ENCODE data around the gene ZFYVE21.
"Not testable (repeated sequence)": the region's sequence is repeated elsewhere in the genome, so short reads cannot be mapped to it uniquely, and the experiment has no call there.

Gene ZFYVE21

DNA sequence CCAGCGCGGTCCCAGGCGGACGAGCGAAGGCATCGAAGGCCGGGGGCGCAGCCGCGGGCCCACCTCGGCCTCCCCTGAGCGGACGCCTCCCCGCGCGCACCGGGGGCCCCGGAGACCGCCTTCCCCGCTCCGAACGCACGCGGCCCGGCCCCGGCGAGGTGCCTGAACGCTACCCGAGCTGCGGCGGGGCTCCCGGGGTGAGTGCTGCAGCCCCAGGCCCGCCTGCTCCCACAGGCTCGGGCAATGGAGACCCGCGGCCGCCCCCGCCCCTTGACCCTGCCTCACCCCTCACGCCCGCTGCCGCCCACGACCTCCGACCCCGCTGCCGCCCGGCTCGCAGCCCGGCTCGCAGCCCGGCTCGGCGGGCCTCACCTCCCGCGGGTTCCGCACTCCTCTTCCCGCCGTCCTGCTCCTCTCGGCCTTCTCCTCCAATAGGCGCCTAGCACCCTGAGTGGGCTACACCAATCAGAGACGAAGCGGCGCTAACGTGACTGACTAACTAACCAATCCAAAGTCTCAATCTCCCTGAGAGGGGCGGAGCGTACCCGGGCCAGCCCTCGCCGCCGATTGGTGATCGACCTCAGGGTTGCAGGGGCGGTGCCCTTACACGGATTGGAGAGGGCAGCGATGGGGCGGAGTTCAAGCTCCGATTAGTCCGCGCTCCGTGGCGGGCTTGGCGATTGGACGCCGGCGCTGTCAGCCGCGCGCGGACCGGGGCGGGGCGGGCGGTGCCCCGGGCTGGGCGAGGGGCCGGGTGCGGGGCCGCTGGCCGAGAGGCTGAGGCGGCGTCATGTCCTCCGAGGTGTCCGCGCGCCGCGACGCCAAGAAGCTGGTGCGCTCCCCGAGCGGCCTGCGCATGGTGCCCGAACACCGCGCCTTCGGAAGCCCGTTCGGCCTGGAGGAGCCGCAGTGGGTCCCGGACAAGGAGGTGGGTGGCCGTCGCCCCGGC is at the start of gene ZFYVE21, which contains the start of gene XRCC3:
Gene ZFYVE21, plus strand, starts transcription at position 759 of the 949 bp plus-strand sequence. Its CDS starts 32 bp downstream, at position 791.
Gene XRCC3, minus strand, starts transcription at position 400 of the 949 bp plus-strand sequence. CDS start 4,364 bp downstream, outside the sequence.
- peak; percentile 99 for DNase-seq (ENCODE audit: low read depth)

DNA sequence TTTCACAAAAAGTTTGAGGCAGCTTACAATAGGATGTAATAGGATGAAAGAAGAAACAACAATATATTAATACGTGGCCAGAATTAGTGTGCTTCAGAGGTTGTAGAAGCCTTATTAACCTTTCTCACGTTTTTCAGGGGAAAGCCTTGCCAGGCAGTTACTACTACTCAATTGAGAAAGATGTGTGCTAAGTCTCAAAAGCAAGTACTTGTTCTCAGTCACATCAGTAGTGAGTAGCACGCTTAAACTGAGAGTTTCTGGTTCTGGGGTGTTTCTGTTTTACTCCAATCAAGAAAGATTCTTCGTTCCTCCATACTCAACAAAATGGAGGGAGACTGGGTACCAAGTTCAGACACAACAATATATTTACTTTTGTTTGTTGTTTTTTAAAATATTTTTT is 47.9 kb upstream of the ZFYVE21 start:
- DNase-seq (ENCODE audit: low read depth) = no peak

DNA sequence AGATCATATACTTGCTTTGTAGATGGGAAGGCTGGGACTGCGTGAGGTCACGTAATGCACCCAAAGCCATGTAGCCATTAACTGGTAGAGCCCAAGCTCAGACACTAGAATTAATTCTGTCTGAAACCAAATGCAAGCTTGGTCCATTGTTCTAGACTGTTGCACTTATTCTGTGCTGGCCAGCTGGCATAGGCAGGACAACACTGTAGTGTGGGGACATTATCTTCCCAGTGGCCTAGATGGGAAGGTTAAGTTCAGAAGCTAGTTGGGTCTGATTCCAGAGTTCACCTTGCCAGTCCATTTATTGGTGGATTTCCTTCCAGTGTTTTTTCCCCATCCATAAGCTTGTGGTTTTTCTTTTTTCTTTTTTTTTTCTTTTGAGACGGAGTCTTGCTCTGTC is 47.5 kb upstream of the ZFYVE21 start:
- DNase-seq (ENCODE audit: low read depth) = no peak

DNA sequence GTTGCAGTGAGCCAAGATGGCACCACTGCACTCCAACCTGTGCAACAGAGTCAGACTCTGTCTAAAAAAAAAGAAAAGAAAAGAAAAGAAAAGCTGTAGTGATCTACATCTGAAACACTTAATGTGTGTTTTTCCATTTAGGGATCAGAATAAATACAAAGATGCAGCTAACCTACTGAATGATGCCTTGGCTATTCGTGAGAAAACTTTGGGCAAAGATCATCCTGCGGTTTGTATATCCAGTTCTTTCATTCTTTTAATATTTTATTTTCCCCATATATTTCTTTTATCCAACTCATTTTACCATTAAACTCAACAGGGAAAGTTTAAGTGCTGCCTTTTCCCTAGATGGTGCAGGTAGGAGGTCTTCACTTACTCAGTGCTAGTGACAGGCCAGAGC is 46.2 kb upstream of the ZFYVE21 start:
- no peak for DNase-seq (ENCODE audit: low read depth)

DNA sequence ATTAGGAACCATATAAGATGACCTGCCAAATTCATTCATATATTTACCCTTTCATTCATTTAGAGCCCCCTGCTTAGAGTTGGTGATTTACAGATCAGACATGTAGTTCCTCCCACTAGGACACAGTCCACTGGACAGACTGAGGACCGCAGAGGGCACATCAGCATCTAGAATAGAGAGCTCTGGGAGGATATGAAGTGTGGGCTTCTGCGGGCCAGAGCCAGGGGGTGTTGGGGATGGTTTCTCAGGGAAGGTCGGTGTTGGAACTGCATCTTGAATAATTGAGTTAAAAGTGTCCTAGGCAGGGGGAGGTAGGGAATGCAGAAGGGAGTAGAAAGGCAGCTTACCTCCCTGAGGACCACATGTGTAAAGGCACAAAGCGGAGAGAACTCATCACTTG is 43.7 kb upstream of the ZFYVE21 start:
- no peak for DNase-seq (ENCODE audit: low read depth)

DNA sequence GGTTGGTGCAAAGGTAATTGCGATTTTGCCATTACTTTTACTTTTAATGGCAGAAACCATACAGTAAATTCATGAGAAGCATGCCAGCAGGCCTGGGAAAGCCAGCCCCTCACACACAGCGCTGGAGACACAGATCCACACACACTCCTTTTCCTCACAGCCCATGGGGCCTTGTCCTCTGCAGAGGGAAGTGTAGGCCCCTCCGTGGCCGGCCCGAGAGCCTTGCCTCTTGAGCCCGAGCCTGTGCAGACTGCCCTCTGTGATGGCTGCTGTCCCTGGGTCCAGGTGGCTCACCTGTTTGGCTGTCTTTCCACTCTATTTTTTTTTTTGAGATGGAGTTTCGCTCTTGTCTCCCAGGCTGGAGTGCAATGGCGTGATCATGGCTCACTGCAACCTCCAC is 39.7 kb upstream of the ZFYVE21 start:
- no peak for DNase-seq (ENCODE audit: low read depth)

DNA sequence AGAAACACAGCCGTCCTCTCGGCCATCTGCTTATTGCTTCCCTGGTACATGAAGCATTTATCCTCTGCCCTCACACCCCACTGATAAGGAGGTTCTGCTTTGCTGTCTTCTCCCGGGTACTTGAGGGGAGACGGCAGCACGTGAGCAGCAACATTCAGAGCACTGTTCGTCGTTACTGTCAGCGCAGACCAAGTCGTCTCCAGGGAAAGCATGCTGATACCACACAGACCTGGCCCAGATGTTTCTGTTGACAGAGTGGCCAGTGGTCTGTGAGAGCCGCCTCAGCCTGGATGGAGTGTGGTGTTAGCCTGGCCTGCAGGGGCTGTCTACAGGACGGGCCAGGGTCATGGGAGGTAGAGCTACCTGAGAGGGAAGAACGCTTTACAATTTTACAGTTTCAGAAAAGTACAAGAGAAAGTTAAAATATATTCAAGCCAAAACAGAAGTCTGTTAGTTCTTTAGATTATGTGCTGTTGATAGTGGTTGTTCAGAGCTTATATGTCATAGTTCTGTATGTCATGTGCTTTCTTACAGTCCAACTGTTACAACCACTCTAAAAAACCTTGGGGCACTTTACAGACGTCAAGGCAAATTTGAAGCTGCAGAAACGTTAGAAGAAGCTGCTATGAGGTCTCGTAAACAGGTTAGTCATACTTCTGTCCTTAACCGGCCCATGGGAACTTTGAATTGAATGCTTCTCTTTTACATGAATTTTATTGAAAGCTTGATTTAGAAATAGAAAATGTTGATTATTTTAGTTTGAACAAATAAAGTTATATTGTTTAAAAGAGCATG is 38.5 kb upstream of the ZFYVE21 start:
- DNase-seq (ENCODE audit: low read depth) = no peak

DNA sequence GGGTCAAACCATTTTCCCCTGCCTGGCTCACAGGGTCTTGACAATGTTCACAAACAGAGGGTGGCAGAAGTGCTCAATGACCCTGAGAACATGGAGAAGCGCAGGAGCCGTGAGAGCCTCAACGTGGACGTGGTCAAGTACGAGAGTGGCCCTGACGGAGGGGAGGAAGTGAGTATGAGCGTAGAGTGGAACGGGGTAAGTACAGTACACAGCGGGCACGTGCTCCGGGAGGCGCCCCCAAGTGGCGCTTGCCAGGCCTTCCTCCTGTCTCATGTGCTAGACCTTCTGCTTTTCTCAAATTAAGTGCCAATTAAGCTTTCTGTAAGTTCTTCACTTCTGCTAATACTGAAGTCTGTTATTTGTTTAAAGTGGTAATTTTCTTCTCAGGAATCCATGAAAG is 36.3 kb upstream of the ZFYVE21 start:
- peak; percentile 11 for DNase-seq (ENCODE audit: low read depth)

DNA sequence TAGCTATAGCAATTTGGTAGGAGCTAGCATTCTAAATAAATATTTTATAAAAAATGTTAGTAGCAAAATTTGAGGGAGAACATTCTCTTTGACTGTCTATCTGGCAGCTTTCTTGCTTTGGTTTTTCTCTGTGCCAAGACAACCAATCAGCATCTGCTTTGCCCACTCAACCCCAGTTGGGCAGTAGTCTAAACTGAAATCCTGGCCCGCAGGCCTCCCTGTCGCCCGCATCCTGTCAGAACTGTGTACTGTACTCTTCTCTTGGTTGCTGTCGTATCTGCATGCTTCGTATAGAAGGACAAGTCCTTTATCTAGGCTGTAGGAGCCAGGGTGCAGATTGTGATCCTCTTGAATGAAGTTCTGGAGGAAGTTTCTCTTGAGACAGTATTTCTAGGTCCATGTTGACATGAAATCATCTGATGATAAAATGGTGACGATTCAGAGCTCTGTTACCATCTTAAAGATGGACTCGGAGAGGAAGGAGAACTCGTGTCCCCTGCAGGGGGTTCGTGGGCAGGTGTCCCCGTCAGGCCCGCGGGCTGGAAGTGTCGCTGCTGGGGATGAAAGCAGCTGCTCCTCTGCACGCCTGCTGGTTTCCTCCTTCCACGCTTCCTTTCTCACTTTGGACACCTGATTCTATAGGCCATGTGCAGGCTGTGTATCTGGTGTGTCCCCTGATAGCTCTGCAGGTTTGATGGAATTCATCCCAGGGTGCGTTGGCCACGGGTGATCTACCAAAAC is 34.9 kb upstream of the ZFYVE21 start:
- DNase-seq (ENCODE audit: low read depth) = no peak

DNA sequence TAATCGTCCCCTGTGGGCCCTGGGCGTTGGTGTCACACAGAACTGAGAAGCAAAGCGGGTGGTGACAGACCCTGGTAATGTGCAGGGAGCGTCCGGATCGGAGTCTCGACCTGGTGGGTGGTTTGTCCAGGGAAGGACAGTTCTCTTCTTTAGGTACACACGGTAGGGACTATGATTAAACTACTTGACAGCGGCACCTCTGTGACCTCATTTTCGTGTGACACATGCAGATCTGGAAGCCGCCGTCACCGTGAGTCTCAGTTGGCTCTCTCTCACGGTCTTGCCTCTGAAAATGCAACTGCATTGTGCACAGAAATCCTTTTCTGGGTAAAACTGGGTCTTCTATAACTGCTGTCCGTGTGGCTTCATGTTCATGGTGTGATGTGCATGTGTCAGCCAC is 32.5 kb upstream of the ZFYVE21 start:
- no peak for DNase-seq (ENCODE audit: low read depth)

DNA sequence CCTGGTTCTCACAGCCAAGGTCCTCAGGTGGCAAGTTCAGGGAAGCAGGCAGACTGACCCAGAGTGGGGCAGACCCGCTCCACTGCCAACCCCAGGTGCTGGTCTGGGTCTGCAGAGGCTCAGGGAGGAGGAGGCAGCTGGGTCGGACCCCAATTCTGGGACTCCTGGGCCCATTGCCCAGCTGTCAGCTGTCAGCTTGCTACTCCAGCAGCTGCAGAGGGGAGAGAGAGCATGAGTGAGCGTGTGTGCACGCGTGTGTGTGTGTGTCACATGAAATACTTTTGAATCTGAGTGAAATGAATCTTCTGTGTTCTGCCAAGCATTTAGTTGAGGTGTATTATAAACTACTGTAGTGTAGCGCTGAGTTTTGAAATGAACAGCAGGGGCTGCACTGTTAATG is 31.1 kb upstream of the ZFYVE21 start:
- no peak for DNase-seq (ENCODE audit: low read depth)

DNA sequence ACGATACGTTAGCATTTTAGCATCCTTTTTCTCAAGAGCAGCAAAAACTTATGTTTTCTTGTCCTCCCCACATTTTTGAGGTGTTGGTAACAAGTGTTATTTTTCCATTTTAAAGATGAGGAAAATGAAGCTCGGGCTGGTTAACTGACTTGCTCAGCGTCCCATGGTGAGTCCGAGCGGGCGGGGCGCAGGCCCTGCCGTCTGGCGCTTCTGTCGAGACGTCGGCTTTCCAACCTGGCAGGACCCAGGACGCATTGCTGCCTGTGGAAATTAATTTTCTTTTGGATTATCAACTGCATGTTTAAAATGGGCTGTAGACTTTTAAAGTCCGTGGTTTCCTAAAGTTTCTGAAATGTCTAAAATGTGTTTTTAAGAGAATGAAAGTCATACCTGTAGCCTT is 30.7 kb upstream of the ZFYVE21 start:
- no peak for DNase-seq (ENCODE audit: low read depth)

DNA sequence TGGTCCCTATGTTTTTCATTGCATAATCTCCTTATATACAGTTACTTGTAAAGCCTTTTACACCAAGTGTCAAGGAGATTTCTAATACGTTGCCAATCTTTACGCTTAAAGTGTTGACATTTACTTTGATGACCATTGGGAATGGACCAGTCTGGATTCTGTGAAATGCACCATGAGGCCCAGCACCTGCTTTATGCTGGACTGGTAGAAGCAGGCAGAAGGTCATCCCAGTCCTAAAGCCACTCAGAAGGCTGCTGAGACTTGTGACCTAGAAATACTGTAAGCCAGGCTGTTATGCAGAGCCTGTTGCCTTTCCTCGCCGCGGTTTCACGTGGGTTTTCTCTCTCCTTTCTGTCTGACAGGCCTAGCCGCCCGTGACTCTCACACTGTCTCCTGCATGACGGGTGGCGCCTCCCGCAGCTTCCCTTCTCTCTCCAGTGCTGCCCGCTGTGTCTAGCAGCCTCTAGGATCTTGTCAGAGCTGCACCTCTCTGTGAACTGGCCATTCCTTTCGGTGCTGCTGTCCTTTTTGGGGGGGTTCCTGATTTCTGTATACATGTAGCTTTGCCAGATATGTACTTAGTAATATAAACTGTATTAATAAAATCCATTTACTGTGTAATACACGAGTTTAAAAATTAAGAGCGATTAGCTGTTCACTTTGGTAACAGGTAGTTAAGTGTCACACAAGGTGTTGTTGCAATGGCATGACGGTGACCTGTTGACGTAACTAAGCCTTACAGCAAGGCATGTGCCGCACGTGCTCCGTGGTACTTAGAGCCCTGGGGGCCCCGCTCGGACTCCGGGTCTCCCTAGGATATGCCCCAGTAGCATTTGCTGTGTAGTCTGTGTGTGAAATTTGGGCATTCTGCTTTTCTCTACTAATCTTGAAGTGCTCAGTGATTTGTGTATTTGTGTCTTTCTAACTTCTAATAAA is 30.1 kb upstream of the ZFYVE21 start:
- DNase-seq (ENCODE audit: low read depth) = no peak

DNA sequence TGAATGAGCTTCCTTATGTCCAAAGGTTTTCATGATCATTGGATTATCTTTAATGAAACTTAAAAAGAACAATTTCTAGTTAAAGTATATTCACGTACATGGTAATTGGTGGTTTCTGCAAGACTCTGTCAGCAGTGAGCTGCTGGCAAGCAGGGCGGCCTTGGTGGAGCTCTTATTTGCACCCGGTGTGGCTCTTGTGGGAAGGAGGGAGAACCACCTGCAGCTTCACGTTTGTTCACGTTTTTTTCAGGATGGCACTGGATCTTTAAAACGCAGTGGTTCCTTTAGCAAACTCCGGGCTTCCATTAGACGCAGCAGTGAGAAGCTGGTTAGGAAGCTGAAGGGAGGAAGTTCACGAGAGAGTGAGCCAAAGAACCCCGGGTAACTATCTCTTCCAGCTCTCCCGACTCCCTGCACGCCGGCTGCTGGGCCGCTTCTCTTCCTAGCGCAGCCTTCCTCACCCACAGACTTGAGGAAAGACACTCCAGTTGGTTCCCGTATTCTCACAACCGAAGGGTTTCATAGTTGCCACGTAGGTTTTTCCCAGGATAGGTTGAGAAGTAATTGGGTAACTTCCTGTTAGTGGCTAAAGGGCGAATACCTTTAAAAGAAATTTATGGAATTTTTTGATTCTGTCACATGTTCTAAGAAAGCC is 28.7 kb upstream of the ZFYVE21 start:
- DNase-seq (ENCODE audit: low read depth) = no peak

DNA sequence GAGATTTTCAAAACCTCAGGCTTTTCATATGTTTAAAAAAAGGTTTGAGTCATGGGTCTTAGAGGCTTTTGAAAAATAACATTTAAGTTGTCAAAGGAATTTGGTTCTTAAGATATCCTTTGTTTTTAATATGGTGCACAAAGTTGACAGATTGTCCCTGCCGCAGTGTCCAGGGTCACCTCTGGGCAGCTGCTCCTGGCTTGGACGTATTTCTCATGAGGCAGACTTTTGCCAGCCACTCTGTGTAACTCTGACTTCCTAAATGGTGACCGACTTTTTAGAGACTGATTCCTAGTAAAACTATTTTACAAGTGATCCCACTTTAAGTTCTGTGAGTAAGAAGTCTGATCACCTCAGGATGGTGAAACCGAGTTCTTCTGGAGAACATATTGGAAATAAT is 27.9 kb upstream of the ZFYVE21 start:
- no peak for DNase-seq (ENCODE audit: low read depth)

DNA sequence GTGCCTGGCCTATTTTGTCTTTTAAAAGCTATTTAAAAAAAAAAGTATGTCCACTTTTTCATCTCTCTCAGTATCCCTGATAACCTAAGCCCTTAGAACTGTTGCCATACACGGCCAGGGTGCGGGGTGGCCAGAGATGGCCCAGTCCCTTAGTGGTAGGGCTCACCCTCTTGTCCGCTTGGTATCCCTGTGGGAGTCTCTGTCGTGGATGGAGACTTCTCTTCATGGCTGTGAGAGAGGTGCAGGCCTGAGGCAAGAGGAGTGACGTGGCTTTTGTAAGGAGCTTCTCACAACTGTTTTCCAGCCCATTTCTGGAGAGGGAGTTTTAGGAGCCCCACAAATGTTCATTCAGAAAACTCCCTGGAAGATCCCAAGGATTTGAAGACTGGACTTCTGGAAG is 27.2 kb upstream of the ZFYVE21 start:
- no peak for DNase-seq (ENCODE audit: low read depth)

DNA sequence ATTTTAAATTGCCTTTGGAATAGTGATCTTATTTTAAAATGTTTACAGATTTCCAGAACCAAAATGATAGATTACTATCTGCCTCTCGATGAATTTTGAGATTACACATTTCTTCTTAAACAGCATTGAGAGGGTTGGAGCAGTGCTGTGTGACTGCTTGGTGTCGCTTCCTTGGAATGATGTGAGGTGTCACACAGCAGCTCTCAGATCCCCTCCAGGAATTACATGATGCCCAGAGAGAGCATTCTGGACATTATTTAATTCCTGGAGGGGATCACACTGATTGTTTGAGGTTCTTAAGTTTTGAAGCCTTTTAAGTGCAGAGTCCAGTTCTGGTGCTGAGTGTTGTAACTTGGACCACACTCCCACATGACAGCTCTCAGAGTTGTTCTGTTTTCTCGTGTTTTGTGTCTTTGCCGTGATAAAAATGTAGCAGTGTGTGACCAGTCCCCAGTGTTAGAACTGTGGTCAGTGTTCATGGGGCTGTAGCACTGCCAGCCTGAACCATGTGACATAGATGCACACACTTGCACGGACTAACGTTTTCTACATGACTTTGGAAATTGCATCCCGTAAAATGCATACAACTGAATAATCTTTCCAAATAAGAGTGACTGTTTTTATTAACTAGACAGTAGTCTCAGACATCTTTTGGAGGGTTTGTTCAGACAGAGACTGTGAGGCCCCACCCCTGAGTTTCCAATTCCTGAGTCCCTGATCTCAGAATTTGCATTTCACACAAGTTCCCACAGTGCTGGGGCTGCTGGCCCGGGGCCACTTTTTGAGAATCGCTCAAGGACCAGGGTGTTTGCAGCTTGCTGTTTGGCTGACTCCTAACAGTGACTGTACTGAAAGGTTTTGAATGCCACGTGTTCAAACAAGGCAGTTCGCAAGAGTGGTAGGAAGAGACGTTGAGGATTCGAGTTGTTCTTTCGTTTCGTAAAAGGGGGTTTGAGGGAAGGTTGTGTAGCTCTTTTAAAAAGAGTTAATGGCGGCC is 26.4 kb upstream of the ZFYVE21 start:
- DNase-seq (ENCODE audit: low read depth) = no peak

DNA sequence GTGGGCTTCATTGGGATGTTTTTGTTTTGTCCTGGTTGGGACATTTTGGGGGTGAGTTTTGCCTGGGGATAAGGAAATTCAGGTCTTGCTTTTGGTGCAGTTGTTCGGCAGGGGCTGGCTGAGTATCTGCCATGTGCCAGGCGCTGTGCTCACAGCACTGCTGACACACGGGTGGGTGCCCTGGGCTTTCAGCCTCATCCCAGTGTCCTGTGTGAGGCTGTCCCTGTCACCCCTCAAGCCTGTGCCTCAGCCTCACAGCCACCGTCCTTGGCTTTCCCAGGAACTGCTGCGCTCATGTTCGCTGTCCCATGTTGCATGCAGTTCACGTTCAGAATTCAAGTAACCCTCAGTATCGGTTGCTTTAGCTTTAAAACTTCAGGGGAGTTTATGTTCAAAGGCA is 25.3 kb upstream of the ZFYVE21 start:
- no peak for DNase-seq (ENCODE audit: low read depth)

DNA sequence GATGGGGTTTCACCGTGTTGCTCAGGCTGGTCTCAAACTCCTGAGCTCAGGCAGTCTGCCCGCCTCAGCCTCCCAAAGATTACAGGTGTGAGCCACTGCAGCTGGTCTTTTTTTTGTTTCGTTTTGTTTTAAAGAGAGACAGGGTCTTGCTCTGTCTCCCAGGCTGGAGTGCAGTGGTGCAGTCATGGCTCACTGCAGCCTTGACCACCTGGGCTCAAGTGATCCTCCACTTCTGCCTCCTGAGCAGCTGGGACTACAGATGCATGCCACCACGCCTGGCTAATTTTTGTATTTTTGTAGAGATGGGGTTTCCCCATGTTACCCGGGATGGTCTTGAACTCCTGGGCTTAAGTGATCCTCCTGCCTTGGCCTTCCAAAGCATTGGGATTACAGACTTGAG is 24.0 kb upstream of the ZFYVE21 start:
- not testable (repeated sequence) for DNase-seq (ENCODE audit: low read depth)
